ENCODE results near the gene WARS2. TPM values are rescaled to one million over a fixed set of nuclear protein-coding genes. Genes with fewer than 3 reads are reported as not detected.

WARS2 gene
- total RNA-seq, 1 donor from 2014 or later = 14.5 TPM

DNA sequence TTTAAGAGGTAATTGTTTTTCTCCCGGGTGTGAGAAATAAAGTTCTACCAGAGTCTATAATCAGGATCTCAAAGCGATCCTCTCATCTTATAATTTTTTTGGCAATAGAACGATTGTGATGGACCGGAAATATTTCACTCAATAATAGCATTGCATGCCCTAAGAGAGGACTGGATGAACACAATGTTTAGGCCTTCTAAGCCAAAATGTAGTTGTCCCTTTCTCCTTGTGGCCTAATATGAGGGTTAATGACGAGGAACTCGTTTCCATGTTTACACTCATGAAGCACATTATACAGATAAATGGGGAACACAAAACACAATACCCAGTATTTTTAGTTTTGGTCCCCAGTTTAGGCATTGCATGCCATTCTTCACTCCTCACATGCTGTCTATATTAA is 158.2 kb downstream of the WARS2 start:
- ATAC-seq = no peak

- no peak for ATAC-seq
Measured at GRCh38 chr1:118981436-118981835, 159.0 kb downstream of the WARS2 start.

Other genes with a start within 250 kb of the WARS2 start
- not detected for gene TBX15, start 152.3 kb downstream of the WARS2 start, total RNA-seq
- not detected for gene HAO2, start 228.1 kb upstream of the WARS2 start, total RNA-seq